Stimulated activated CD4-positive, alpha-beta T cell treated with anti-CD3 and anti-CD28 coated beads, Interleukin-12 subunit alpha, Interleukin-12 subunit beta, amount 100 ng/mL, for 24 hours (primary cell): Measurements from ENCODE around the gene SLC10A1.

ENCODE experiments used
- DNase-seq, 2 experiments: peaks; one replicate each; pipeline ENCODE4 v3.0.0-alpha.2; 2020; ENCODE audit warnings: low read depth in 2 of 2

The SLC10A1 gene

GRCh38 chr14:69808919-69809808 lies 12.1 kb upstream of the SLC10A1 start:
- no peak for DNase-seq

DNA sequence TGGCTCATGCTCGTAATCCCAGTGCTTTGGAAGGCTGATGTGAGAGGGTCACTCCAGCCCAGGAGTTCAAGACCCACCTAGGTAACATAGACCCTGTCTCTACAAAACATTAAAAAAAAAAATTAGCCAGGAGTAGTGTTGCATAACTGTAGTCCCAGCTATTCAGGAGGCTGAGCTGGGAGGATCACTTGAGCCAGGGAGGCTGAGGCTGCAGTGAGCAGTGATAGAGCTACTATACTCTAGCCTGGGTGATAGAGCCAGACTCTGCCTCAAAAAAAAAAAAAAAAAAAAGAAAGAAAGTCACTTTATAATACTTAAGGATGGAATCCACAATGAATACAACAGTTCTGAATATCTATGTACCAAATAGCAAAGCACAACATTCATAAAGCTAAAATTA lies 10.2 kb upstream of the SLC10A1 start:
- DNase-seq, result no peak

GRCh38 chr14:69804902-69805301 lies 7.9 kb upstream of the SLC10A1 start:
- no peak for DNase-seq

DNA sequence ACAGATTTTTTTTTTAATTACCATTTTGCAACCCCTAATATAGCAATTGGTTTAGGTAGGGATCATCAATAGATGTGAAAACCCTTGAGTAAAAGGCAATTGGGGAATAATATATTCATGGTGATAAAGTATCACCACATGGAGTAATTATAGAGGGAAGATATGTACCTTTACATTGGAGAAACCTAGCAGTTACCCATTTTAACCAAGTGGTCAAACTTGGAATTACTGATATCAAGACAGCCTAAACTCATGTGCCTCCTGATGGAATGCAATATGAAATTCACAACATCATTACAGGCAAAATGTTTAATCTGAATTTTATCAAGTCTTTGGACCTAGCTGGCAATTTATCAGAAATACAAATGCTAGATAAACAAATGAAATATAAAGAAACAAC lies 6.7 kb upstream of the SLC10A1 start:
- no peak for DNase-seq

- DNase-seq, result no peak
Measured at GRCh38 chr14:69798339-69798735, 1.3 kb upstream of the SLC10A1 start.

GRCh38 chr14:69797573-69798338 lies 715 bp upstream of the SLC10A1 start:
- no peak for DNase-seq

DNA sequence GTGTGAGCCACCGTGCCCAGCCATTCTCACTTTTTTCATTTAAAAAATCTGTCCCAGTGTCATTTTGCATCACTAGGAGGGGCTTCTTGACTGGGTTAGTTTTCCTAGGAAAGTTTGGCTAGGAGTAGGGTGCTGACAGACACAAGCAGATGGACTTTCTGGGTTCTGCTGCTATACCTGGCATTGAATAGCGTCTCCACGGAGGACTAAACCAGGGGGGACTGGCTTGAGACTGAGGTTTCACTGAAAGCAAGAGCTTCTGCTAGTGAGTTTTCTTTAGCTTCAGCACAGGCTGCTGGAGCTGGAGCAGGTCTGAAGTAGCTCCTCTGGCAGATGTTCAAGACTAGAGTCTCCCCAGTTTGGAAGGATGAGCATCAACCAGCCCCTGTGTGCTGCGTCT lies 1.4 kb downstream of the SLC10A1 start:
- no peak for DNase-seq

DNA sequence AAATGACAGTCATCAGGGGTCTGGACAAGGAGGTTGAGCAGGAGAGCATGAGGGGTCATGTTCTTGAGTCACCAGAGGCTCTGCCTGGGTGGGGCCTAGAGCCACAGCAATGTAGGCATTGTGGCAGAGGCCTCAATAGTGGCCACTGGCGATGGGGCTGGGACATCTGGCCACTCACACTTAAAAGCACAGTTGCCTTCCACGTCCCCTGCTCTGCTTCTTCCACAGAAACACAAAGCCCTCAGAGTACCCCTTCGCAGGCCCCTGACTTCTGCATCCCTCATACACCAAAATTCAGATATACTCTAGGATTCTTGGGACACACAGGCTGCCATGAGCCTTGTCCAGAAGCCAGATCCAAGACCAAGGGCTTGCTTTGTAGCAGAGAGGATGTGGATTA lies 2.2 kb downstream of the SLC10A1 start:
- no peak for DNase-seq

DNA sequence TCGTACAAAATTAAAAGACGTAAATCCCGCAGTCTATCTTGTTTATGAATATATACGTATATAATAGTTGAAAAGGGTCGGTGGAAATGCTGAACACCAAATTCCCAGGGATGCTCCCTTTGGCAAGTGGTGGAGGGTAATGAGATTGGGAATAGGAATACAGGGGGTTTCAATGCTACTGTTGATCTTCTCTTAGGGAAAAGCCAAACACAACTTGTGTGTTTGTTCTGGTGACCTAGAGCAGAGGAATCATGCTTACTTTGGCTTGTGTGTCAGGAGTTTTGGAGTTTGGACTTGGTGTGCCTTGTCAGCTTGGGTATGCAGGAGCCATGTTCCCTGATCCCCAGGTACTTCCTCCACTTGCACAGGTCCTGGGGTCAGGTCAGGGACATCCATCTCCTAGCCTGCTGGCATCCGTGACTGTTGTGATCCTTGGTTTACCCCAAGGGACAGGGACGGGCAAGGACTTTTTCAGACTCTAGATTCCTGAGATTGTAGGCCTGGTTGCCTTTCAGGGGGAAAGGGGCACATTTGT lies 4.1 kb downstream of the SLC10A1 start:
- no peak for DNase-seq

DNA sequence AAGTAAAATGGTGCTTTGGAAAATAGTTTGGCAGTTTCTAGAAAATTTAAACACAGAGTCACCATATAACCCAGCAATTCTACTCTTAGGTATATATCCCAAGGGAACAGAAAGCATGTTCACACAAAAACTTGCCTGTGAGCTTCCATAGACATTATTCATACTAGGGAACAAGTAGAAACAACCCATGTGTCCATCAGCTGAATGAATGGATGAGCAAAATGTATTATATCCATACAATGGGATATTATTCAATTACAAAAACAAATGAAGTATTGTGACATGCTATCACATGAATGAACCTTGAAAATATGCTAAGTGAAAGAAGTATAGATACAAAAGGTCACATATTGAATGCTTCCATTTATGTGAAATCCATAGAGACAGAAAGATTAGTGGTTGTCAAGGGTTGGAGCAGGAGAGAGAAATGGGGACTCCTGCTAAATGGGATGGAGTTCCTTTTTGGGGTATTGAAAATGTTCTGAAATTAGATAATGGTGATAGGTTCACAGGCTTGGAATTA lies 7.9 kb downstream of the SLC10A1 start:
- DNase-seq, result no peak

DNA sequence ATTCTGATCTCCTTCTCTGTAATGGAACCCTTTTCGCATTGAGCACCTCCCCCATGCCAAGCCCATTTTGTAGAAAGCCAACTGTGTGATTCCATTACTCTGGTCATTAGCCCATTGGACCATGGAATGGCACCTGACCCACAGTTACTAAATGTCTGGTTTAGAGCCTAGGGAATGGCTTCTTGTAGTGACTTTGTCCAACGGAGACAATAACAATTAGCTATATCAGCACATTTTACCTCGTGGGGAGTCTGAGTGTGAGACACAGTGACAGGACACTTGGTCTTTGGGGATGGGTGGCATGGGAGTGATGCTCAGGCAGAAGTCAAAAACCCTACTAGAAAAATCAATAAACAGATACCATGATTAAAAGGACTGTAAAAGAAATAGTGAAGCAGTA lies 10.4 kb downstream of the SLC10A1 start:
- DNase-seq, result no peak

- no peak for DNase-seq
Measured at GRCh38 chr14:69784942-69785341, 12.1 kb downstream of the SLC10A1 start.

GRCh38 chr14:69780952-69781351 lies 16.1 kb downstream of the SLC10A1 start:
- no peak for DNase-seq

DNA sequence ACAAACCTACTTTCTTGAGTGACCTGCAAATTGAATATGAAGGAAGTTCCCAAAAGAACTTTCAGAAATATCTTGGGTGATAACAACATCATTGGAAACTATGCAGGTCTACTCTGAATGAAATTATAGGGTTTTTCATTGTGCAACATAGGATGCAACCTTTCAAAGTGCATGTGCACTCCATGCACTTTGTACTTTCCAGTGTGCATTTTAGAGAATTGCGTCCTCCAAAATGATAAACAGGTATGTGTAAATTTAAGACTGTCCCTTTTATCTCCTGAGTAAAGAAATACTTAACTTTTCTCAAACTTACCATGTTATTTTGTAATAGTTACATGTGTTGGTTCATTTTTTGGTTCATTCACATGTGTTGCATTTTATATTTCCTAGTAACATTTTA lies 16.9 kb downstream of the SLC10A1 start:
- no peak for DNase-seq

GRCh38 chr14:69779088-69779487 lies 18.0 kb downstream of the SLC10A1 start:
- no peak for DNase-seq

DNA sequence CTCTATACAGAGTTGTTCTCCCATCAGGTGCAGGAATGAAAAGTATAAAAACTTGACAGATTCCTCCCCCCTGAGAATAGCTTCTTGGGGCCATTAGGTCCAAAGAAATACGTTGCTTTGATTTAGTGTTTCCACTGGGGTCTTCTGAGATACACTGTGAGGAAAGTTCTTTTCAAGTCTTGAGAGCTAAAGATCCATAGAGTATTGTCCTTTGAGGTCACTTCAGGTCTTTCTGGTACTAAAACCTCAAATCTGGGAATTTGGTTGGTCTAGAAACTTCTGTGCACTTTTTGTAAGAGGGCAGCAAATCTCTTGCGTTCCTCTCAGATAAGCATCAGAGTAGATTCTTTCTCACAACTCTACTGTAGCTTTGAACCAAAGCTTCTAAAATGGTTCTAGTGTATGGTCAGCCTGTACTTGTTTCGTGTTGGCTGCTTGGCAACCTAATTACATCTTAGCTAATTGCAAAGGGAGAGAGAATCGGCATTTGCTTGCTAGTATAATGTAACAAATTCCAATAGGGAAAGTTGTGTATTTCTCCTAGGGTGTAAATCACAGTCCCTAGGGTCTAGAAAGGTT lies 20.1 kb downstream of the SLC10A1 start:
- no peak for DNase-seq

DNA sequence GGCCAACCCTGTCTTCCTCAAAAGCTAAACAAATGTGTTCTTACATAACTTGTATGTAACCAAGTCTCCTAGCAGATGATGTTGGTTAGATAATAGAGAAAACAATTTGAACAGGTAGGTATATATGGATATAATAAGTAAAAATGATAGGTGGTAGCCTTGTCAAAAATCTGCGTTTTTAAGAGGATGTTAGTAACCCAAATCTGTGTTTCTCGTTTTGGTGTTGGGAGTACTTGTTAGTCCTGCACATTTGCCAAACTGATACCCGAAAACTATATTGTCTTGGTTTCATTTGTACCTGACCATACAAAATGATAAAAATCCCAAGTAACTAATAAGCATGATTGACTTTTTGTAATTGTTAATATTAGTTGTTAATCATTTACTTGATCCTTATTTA lies 22.0 kb downstream of the SLC10A1 start:
- DNase-seq, result no peak

DNA sequence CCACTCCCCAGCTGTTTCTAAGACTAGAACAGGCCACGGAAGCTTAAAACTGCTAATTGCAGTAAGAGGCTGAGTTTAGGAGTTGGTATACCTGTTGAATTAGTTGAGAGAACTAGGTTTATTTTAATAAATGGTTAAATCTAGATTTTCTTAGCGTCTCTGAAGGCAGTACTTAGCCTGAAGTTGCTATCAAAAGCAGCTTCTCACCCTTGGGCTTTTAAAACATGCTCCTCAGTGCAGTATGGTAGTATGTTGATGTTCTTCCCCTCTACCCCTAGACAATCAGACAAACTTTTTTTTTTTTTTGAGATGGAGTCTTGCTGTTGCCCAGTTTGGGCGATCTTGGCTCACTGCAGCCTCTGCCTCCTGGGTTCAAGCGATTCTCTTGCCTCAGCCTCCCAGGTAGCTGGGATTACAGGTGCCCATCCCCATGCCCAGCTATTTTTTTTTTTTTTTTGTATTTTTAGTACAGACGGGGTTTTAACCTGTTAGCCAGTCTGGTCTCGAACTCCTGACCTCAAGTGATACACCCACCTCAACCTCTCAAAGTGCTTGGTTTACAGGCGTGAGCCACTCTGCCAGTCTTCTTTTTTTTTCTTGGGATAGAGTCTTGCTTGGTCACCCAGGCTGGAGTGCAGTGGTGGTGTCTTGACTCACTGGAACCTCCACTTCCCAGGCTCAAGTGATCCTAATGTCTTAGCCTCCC lies 23.3 kb downstream of the SLC10A1 start:
- DNase-seq, result no peak

DNA sequence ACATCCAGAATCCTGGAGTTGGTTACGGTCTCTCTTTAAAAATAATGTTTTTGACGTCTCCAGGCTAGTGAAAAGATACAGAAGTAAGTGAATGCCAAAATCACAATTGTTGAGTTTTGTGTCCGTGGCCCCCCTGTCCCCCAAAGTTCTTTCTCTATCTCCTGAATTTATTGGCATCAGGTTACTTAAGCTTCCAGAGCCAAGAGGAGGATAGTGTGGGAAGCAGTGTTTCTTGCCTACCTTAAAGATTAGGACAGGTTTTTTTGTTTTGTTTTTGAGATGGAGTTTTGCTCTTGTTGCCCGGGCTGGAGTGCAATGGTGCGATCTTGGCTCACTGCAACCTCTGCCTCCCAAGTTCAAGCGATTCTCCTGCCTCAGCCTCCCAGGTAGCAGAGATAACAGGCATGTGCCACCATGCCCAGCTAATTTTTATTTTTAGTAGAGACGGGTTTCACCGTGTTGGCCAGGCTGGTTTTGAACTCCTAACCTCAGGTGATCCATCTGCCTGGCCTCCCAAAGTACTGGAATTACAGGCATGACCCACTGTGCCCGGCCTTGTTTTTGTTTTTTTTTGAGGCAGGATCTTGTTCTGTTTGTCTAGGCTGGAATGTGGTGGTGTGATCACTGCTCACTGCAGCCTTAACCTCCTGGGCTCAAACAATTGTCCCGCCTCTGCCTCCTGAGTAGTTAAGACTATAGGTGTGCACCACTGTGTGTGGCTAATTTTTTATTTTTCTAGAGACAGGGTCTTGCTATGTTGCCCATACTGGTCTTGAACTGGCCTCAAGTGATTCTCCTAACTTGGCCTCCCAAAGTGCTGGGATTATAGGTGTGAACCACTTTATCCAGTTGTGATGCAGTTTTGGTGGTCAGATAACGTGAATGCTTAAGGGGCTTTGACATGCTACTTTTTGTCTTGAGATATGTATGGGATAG lies 24.7 kb downstream of the SLC10A1 start:
- DNase-seq, result no peak

- DNase-seq, result no peak
Measured at GRCh38 chr14:69771136-69771535, 25.9 kb downstream of the SLC10A1 start.
